GM12892 (cell line): Measurements from ENCODE around the gene DNM1L.

Experiments used
- POLR2A ChIP-seq: IDR thresholded peaks from 2 replicates; pipeline ENCODE4 v1.6.1; 2011; ENCODE audit warnings: low read depth, low read length, control low read depth
- POLR2AphosphoS5 ChIP-seq: IDR thresholded peaks from 2 replicates; pipeline ENCODE4 v1.6.1; 2011; ENCODE audit warnings: low read depth, low read length, control low read depth

GRCh38 chr12:32661706-32662105, 17.4 kb upstream of the DNM1L start:
- no peak for TF ChIP-seq POLR2AphosphoS5
- no peak for TF ChIP-seq POLR2A
